Measurements from ENCODE around the gene MINPP1.
"Not testable (repeated sequence)": the region's sequence is repeated elsewhere in the genome, so short reads cannot be mapped to it uniquely, and the experiment has no call there.

GRCh38 chr10:87488733-87489132 lies 16.0 kb upstream of the MINPP1 start:
- TF ChIP-seq GABPA (IDR thresholded peaks at IDR 0.05; ENCODE audit: low read depth, low read length); GABPA (CRISPR knock-in tag; IDR thresholded peaks at IDR 0.05; ENCODE audit: low read depth); MAFK (conservative IDR thresholded peaks at IDR 0.05 in 1 of 2, IDR thresholded peaks at IDR 0.05 in 1 of 2; ENCODE audit: low read length in 2 of 2); CBX5 (CRISPR knock-in tag; IDR thresholded peaks at IDR 0.05; ENCODE audit: borderline replicate concordance); CTCF (CRISPR knock-in tag; IDR thresholded peaks at IDR 0.05); KAT8 (CRISPR knock-in tag; IDR thresholded peaks at IDR 0.05); EP300 (IDR thresholded peaks at IDR 0.05; ENCODE audit: low read depth in 2 of 2, low read length in 2 of 2); EP300 (CRISPR knock-in tag; IDR thresholded peaks at IDR 0.05; ENCODE audit: borderline replicate concordance); POLR2A (IDR thresholded peaks at IDR 0.05; ENCODE audit: insufficient read depth in 1 of 2, low read depth in 2 of 2, low read length in 2 of 2): not testable (repeated sequence)
- TF ChIP-seq, protein P1, sequence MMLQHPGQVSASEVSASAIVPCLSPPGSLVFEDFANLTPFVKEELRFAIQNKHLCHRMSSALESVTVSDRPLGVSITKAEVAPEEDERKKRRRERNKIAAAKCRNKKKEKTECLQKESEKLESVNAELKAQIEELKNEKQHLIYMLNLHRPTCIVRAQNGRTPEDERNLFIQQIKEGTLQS (CRISPR knock-in tag; IDR thresholded peaks at IDR 0.05), result not testable (repeated sequence)
- TF ChIP-seq, protein P2, sequence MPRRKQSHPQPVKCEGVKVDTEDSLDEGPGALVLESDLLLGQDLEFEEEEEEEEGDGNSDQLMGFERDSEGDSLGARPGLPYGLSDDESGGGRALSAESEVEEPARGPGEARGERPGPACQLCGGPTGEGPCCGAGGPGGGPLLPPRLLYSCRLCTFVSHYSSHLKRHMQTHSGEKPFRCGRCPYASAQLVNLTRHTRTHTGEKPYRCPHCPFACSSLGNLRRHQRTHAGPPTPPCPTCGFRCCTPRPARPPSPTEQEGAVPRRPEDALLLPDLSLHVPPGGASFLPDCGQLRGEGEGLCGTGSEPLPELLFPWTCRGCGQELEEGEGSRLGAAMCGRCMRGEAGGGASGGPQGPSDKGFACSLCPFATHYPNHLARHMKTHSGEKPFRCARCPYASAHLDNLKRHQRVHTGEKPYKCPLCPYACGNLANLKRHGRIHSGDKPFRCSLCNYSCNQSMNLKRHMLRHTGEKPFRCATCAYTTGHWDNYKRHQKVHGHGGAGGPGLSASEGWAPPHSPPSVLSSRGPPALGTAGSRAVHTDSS (CRISPR knock-in tag; conservative IDR thresholded peaks at IDR 0.05), result not testable (repeated sequence)

Data from HepG2 (cell line).